Measurements from ENCODE around the gene ZBTB24.

GRCh38 chr6:109417646-109418045 lies 65.4 kb downstream of the ZBTB24 start:
- TF ChIP-seq, protein P1, sequence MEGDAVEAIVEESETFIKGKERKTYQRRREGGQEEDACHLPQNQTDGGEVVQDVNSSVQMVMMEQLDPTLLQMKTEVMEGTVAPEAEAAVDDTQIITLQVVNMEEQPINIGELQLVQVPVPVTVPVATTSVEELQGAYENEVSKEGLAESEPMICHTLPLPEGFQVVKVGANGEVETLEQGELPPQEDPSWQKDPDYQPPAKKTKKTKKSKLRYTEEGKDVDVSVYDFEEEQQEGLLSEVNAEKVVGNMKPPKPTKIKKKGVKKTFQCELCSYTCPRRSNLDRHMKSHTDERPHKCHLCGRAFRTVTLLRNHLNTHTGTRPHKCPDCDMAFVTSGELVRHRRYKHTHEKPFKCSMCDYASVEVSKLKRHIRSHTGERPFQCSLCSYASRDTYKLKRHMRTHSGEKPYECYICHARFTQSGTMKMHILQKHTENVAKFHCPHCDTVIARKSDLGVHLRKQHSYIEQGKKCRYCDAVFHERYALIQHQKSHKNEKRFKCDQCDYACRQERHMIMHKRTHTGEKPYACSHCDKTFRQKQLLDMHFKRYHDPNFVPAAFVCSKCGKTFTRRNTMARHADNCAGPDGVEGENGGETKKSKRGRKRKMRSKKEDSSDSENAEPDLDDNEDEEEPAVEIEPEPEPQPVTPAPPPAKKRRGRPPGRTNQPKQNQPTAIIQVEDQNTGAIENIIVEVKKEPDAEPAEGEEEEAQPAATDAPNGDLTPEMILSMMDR (IDR thresholded peaks at IDR 0.05) = no peak
- no peak for TF ChIP-seq CEBPB (IDR thresholded peaks at IDR 0.05)
- no peak for TF ChIP-seq POLR2AphosphoS2 (conservative IDR thresholded peaks at IDR 0.05; ENCODE audit: low read length)
- TF ChIP-seq REST (IDR thresholded peaks at IDR 0.05) = no peak
- TF ChIP-seq MYC (IDR thresholded peaks at IDR 0.05; ENCODE audit: borderline replicate concordance, low read length) = no peak
- no peak for TF ChIP-seq MAFK (IDR thresholded peaks at IDR 0.05; ENCODE audit: partially characterized antibody)
- no peak for TF ChIP-seq EP300 (IDR thresholded peaks at IDR 0.05)
- no peak for TF ChIP-seq ZC3H11A (IDR thresholded peaks at IDR 0.05)
- no peak for TF ChIP-seq POLR2A (IDR thresholded peaks at IDR 0.05; ENCODE audit: low read length)

Data from A549 (cell line).